Activated CD4-positive, alpha-beta T cell treated with anti-CD3 and anti-CD28 coated beads for 36 hours (primary cell): ENCODE results near the gene FNIP2. TPM values are rescaled to one million over a fixed set of nuclear protein-coding genes. Genes with fewer than 3 reads are reported as not detected.

Experiments
- ATAC-seq: fragments of 200-7000 bp; cut with Tn5 transposase; one replicate; pipeline ENCODE4 v1.10.0; 2021; ENCODE audit warnings: mild to moderate bottlenecking, moderate library complexity
- CTCF ChIA-PET: fragments of 350-600 bp; sonication (Branson Sonifier 250); formaldehyde crosslinking; loops from one replicate; lab custom pipeline; 2021; ENCODE audit warnings: antibody characterized with exemption; lab: Charles Lee
- POLR2A ChIA-PET: fragments of 350-600 bp; sonication (Branson Sonifier 250); formaldehyde crosslinking; loops from one replicate; lab custom pipeline; 2021; ENCODE audit warnings: antibody characterized with exemption, inconsistent platforms; lab: Charles Lee
- DNase-seq: peaks from one replicate; pipeline ENCODE4 v3.0.0-alpha.2; 2020
- H3K27ac Mint-ChIP-seq: one replicate; pipeline ENCODE4 v1.8.0; 2021; ENCODE audit warnings: mixed read lengths
- H3K27me3 Mint-ChIP-seq: one replicate; pipeline ENCODE4 v1.8.0; 2021; ENCODE audit warnings: mixed read lengths
- H3K36me3 Mint-ChIP-seq: one replicate; pipeline ENCODE4 v1.8.0; 2021; ENCODE audit warnings: low read depth, mixed read lengths
- H3K4me1 Mint-ChIP-seq: one replicate; pipeline ENCODE4 v1.8.0; 2021; ENCODE audit warnings: mixed read lengths
- H3K4me3 Mint-ChIP-seq: one replicate; pipeline ENCODE4 v1.8.0; 2021; ENCODE audit warnings: mild to moderate bottlenecking, moderate library complexity, mixed read lengths
- H3K9me3 Mint-ChIP-seq: one replicate; pipeline ENCODE4 v1.8.0; 2021; ENCODE audit warnings: low read depth, mixed read lengths
- intact Hi-C, 2 experiments: fragments of 100-400 bp; cut with DNase I in 1 of 2; cut with micrococcal nuclease in 1 of 2; formaldehyde crosslinking; loops; one replicate each; pipeline versions ENCODE4 v1.14.2 to v1.15.1; 2022 to 2024; cut with DNase I, micrococcal nuclease
- total RNA-seq, 2 experiments: library from RNA; stranded (reverse); gene quantifications; one replicate each; pipeline ENCODE4 v1.2.3, GENCODE V29; 2021

Gene FNIP2
- total RNA-seq, 2 experiments from 2014 or later = 11.6 to 13.0 TPM

DNA sequence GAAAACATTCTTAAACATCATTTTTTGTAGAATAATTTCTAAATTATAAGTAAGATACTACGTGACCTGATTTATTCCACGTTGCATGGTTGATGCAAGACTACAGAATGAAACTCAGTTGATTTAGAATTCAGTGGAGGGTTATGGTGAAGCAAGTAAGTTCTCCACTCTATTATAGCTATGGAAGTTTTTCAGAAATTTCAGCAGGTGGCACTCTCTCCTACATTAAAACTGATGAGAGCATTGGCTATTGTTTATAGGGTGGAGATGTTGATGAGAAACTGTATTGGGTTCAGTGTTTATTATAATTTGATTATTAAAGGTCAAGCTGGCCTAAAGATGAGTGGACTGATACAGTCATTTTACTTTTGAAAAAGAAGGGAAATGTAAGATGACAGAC, 88.0 kb downstream of the FNIP2 start:
- Mint-ChIP-seq H3K4me3 (no peak overlapping the region), H3K27me3 (no peaks in the 10 kb centered on the region), H3K36me3 (peaks cover 23% of the 10 kb centered on the region), H3K27ac (no peak overlapping the region), H3K4me1 (peaks cover 2% of the 10 kb centered on the region), H3K9me3 (no peaks in the 10 kb centered on the region)
- ChIA-PET CTCF (interaction anchor here (0.6 to 4.3 kb wide), 9 partner anchors 31 to 350 kb away, joined by 3 to 31 read pairs (median 5); no protein-coding TSS in a partner anchor), POLR2A (no interaction called here)
- DNase-seq (no peak), ATAC-seq (peak; percentile 87)
- intact Hi-C loops = loop anchor here (1.0 to 5.0 kb wide), 4 partner anchors 318 to 590 kb away; no protein-coding TSS in a partner anchor

DNA sequence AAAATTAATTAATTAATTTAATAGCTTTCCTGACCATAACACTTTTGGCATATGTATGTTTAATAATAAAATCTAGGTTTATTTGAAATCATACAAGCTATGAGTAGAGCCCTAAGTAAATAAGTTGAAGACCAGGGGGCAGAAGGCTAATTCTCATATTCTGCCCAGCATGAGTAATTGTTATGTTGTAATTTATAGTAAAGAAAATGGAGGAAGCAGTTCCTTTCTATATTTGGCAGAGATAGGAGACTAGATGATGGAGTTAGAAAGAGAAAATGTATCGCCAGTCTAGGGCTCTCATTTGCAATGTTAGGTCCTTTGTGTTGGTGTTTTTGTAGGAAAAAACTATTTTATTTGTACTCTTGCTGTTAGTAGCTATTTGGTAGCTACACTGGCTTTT, 89.1 kb downstream of the FNIP2 start:
- ChIA-PET CTCF (interaction anchor here (0.6 to 4.3 kb wide), 10 partner anchors 8 to 349 kb away, joined by 3 to 31 read pairs (median 4); no protein-coding TSS in a partner anchor), POLR2A (interaction anchor here (1.1 kb wide), 1 partner anchor 37 kb away, joined by 5 read pairs; no protein-coding TSS in a partner anchor)
- DNase-seq (no peak), ATAC-seq (no peak)
- H3K36me3 Mint-ChIP-seq = peaks cover 32% of the 10 kb centered on the region
- peaks cover 2% of the 10 kb centered on the region for H3K4me1 Mint-ChIP-seq
- H3K27ac Mint-ChIP-seq = no peak overlapping the region
- H3K4me3 Mint-ChIP-seq = no peak overlapping the region
- H3K9me3 Mint-ChIP-seq = no peaks in the 10 kb centered on the region
- intact Hi-C loops = loop anchor here (1.0 to 5.0 kb wide), 4 partner anchors 317 to 589 kb away; no protein-coding TSS in a partner anchor
- H3K27me3 Mint-ChIP-seq = no peaks in the 10 kb centered on the region

DNA sequence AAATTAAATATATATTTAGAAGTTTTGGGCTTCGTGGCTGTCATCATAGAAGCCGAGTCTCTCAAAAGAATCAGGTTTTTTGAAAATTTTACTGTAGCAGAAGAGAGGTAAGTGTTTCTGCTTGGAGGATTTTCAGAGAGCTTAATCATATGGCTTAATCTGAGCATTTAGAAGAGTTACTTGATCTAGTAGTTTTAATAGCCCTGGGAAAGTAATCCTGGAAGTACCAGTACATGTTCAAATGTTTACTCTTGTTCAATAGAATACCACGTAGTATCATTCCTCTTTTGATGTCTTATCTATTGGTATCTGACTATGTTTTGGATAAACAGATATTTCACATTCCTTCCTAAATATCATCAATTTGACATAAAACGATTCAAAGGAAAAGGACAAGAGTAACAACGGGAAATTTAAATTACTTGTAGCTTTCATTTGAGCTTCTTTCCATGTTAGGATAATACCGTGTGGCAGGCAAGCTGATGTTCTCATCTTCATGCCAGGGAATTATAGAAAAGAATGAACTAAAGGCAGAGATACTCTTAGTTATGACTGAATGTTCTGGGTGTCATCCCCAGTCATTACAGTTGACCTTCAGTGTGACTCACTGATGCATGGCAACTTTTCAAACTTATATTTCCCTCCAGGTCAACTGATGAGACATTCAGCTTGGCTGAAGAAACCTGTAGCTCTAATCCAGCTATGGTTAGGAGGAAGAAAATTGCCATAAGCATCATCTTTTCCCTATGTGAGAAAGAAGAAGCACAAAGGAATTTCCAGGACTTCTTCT, 89.8 kb downstream of the FNIP2 start:
- Mint-ChIP-seq H3K4me1 (peaks cover 2% of the 10 kb centered on the region), H3K9me3 (no peaks in the 10 kb centered on the region), H3K27ac (no peak overlapping the region), H3K36me3 (peaks cover 32% of the 10 kb centered on the region), H3K4me3 (no peak overlapping the region), H3K27me3 (no peaks in the 10 kb centered on the region)
- intact Hi-C loops = loop anchor here in 1 of 2 experiments (1.0 to 5.0 kb wide), 2 partner anchors 345 to 589 kb away; no protein-coding TSS in a partner anchor
- POLR2A ChIA-PET = interaction anchor here (0.6 to 1.1 kb wide), 2 partner anchors 38 to 156 kb away, joined by 4 to 5 read pairs; no protein-coding TSS in a partner anchor
- ATAC-seq = no peak
- no peak for DNase-seq
- CTCF ChIA-PET = interaction anchor here (0.8 to 4.3 kb wide), 10 partner anchors 9 to 409 kb away, joined by 3 to 31 read pairs (median 4); no protein-coding TSS in a partner anchor

- ChIA-PET POLR2A (no interaction called here), CTCF (interaction anchor here (4.3 kb wide), 1 partner anchor 343 kb away, joined by 31 read pairs; no protein-coding TSS in a partner anchor)
- ATAC-seq (no peak), DNase-seq (no peak)
- Mint-ChIP-seq H3K36me3 (peaks cover 35% of the 10 kb centered on the region), H3K27ac (no peak overlapping the region), H3K9me3 (no peaks in the 10 kb centered on the region), H3K27me3 (no peaks in the 10 kb centered on the region), H3K4me1 (peaks cover 2% of the 10 kb centered on the region), H3K4me3 (no peak overlapping the region)
- intact Hi-C loops = loop anchor here in 1 of 2 experiments (5.0 kb wide), 1 partner anchor 588 kb away; no protein-coding TSS in a partner anchor
These were observed 90.8 kb downstream of the FNIP2 start for GRCh38 chr4:158859661-158860060.

- CTCF ChIA-PET = interaction anchor here (4.3 kb wide), 1 partner anchor 9 kb away, joined by 21 read pairs; no protein-coding TSS in a partner anchor
- Mint-ChIP-seq H3K36me3 (peaks cover 36% of the 10 kb centered on the region), H3K9me3 (no peaks in the 10 kb centered on the region)
These were observed 92.0 kb downstream of the FNIP2 start for GRCh38 chr4:158860856-158861255.

DNA sequence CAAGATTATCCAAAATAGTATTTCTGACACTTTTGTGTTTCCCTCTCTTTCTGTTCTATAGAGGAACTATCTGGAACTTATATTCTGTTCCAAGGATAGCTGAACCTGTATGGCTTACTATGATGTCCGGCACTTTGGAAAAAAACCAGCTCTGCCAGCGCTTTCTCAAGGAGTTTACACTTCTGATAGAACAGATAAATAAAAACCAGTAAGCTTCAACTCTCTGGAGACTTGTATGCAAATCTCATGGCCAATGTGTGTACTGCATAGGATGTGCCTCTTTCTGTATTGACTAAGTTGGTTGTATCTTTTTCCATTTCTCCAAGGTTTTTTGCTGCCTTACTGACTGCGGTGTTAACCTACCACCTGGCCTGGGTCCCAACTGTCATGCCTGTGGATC, 92.5 kb downstream of the FNIP2 start:
- POLR2A ChIA-PET = interaction anchor here (0.7 kb wide), 1 partner anchor 9 kb away, joined by 3 read pairs; no protein-coding TSS in a partner anchor
- peaks cover 36% of the 10 kb centered on the region for H3K36me3 Mint-ChIP-seq

More at GRCh38 chr4:158860856-158861255, 92.0 kb downstream of the FNIP2 start:
- DNase-seq (no peak), ATAC-seq (no peak)
- no peaks in the 10 kb centered on the region for H3K27me3 Mint-ChIP-seq
- H3K27ac Mint-ChIP-seq = no peak overlapping the region
- intact Hi-C loops = no loop called here
- peaks cover 2% of the 10 kb centered on the region for H3K4me1 Mint-ChIP-seq
- POLR2A ChIA-PET = interaction anchor here (0.7 kb wide), 1 partner anchor 9 kb away, joined by 3 read pairs; no protein-coding TSS in a partner anchor
- H3K4me3 Mint-ChIP-seq = no peak overlapping the region

GRCh38 chr4:158861766-158862165, 92.9 kb downstream of the FNIP2 start:
- POLR2A ChIA-PET = no interaction called here
- intact Hi-C loops = no loop called here
- CTCF ChIA-PET = interaction anchor here (1.1 to 4.3 kb wide), 2 partner anchors 10 to 316 kb away, joined by 3 to 21 read pairs; no protein-coding TSS in a partner anchor
- Mint-ChIP-seq H3K4me3 (no peak overlapping the region), H3K36me3 (peaks cover 36% of the 10 kb centered on the region), H3K4me1 (peaks cover 2% of the 10 kb centered on the region), H3K27ac (no peak overlapping the region), H3K27me3 (no peaks in the 10 kb centered on the region), H3K9me3 (no peaks in the 10 kb centered on the region)
- DNase-seq = no peak
- ATAC-seq = no peak

More for the DNA sequence above, 92.5 kb downstream of the FNIP2 start:
- intact Hi-C loops = no loop called here
- no peak for DNase-seq
- Mint-ChIP-seq H3K4me3 (no peak overlapping the region), H3K4me1 (peaks cover 2% of the 10 kb centered on the region), H3K27me3 (no peaks in the 10 kb centered on the region), H3K27ac (no peak overlapping the region), H3K9me3 (no peaks in the 10 kb centered on the region)
- CTCF ChIA-PET = interaction anchor here (1.1 to 4.3 kb wide), 2 partner anchors 10 to 316 kb away, joined by 3 to 21 read pairs; no protein-coding TSS in a partner anchor
- ATAC-seq = no peak

DNA sequence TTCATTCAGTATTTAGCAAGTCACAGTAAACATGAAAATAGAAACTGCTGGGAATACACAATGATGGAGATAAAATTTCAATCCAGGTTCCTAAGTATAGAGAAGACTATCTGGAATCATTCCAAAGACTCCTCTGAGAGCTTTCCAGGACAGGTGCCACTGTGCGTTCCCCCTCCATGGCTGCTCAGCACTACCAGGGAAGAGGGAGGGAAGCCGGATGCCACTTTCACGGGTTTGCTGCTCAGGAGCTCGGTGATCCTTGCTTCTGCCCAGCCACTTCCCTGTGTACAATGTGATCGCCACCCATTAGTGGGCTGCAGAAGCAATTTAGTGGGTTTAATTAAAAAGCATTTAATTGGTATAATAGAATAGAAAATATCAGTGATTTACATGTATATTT, 94.5 kb downstream of the FNIP2 start:
- ATAC-seq (no peak), DNase-seq (no peak)
- no peak overlapping the region for H3K4me3 Mint-ChIP-seq
- no peak overlapping the region for H3K27ac Mint-ChIP-seq
- no peaks in the 10 kb centered on the region for H3K27me3 Mint-ChIP-seq
- ChIA-PET CTCF (interaction anchor here (4.3 kb wide), 1 partner anchor 12 kb away, joined by 21 read pairs; no protein-coding TSS in a partner anchor), POLR2A (interaction anchor here (0.6 kb wide), 1 partner anchor 339 kb away, joined by 3 read pairs; no protein-coding TSS in a partner anchor)
- intact Hi-C loops = no loop called here
- H3K36me3 Mint-ChIP-seq = peaks cover 40% of the 10 kb centered on the region
- no peaks in the 10 kb centered on the region for H3K9me3 Mint-ChIP-seq
- peaks cover 2% of the 10 kb centered on the region for H3K4me1 Mint-ChIP-seq

- Mint-ChIP-seq H3K27ac (no peak overlapping the region), H3K4me3 (no peak overlapping the region), H3K4me1 (peaks cover 2% of the 10 kb centered on the region), H3K27me3 (no peaks in the 10 kb centered on the region), H3K36me3 (peaks cover 37% of the 10 kb centered on the region), H3K9me3 (no peaks in the 10 kb centered on the region)
- CTCF ChIA-PET = interaction anchor here (1.2 kb wide), 1 partner anchor 14 kb away, joined by 3 read pairs; no protein-coding TSS in a partner anchor
- POLR2A ChIA-PET = no interaction called here
- ATAC-seq (no peak), DNase-seq (no peak)
- intact Hi-C loops = no loop called here
These were observed 96.8 kb downstream of the FNIP2 start for GRCh38 chr4:158865520-158866177.

- ATAC-seq = no peak
- CTCF ChIA-PET = no interaction called here
- intact Hi-C loops = no loop called here
- Mint-ChIP-seq H3K9me3 (no peaks in the 10 kb centered on the region), H3K36me3 (peaks cover 22% of the 10 kb centered on the region), H3K27me3 (no peaks in the 10 kb centered on the region), H3K27ac (no peak overlapping the region), H3K4me1 (peaks cover 4% of the 10 kb centered on the region), H3K4me3 (no peak overlapping the region)
- POLR2A ChIA-PET = no interaction called here
- no peak for DNase-seq
These were observed 100.2 kb downstream of the FNIP2 start for GRCh38 chr4:158869001-158869400.

DNA sequence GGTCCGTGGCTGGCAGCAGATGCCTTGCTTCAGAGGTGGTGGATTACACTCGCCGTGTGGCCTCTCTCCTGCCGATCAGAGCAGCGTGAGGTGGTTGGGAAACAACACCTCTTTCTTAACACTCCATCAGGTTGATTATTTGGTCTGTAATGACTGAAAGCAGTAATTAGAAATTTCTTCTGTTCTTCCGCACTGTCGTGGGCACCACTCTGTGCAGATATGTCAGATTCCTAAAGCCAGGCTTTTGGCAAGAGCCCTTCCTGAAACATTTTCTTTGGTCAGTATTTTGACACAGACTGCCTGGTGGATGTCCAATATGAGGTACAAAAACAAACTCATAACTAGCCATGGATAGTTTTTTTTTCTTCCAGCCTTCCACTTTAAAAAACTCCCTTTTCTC, 100.9 kb downstream of the FNIP2 start:
- DNase-seq (no peak), ATAC-seq (no peak)
- CTCF ChIA-PET = no interaction called here
- intact Hi-C loops = no loop called here
- no peak overlapping the region for H3K27ac Mint-ChIP-seq
- POLR2A ChIA-PET = no interaction called here
- no peaks in the 10 kb centered on the region for H3K9me3 Mint-ChIP-seq
- peaks cover 19% of the 10 kb centered on the region for H3K36me3 Mint-ChIP-seq
- H3K4me1 Mint-ChIP-seq = peaks cover 5% of the 10 kb centered on the region
- H3K4me3 Mint-ChIP-seq = no peak overlapping the region
- H3K27me3 Mint-ChIP-seq = no peaks in the 10 kb centered on the region
